Dermis blood vessel endothelial cell (primary cell): ENCODE results near the gene ZNF462. TPM values are rescaled to one million over a fixed set of nuclear protein-coding genes. Genes with fewer than 3 reads are reported as not detected.
"Not testable (repeated sequence)": the region's sequence is repeated elsewhere in the genome, so short reads cannot be mapped to it uniquely, and the experiment has no call there.

Experiments
- DNase-seq: peaks from one replicate; pipeline ENCODE4 v3.0.0; 2010
- total RNA-seq: library from RNA; depleted of rRNA; stranded (reverse); fragments of >200 nt; gene quantifications from 2 replicates; pipeline ENCODE4 v1.2.3, GENCODE V29; 2014

Gene ZNF462
- total RNA-seq, 1 donor from 2014 or later = 11.4 TPM

DNA sequence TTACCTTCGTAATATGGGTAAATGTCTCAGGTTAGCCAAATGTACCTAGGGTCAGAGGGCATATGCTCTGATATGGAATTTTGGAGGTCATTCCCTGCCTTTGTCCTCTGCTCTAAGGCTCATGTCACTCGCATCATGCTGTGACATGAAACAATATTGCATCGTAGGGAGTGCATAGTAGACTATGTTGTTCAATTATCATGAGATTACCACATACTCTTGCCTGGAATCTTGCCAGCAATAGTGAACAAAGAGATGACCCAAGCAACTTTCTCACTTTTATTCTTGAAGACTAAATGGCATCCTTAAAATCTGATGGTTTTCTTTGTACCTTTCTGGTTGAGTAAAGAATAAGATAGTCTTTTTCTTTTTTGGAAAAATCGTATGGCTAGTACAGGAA, 27.6 kb downstream of the ZNF462 start:
- peak; percentile 33 for DNase-seq

DNA sequence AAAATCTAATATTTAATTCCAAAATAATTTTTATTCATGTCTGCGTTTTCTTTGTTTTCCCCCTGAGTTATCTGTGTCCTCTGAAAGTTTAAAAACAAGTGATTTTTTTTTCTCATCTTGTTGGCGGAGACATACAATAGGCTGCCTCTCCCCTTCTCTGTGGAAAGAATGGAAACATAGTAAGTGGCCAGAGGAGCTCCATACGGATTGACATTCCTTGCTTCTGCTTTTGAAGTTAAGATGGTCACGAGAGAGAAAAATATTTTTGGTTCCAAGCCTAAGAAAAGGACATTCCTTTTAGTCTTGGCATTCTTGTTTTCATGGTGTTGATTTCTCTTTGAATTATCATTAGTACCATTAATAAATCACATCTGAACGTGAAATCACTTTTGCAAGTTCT, 28.3 kb downstream of the ZNF462 start:
- no peak for DNase-seq

DNA sequence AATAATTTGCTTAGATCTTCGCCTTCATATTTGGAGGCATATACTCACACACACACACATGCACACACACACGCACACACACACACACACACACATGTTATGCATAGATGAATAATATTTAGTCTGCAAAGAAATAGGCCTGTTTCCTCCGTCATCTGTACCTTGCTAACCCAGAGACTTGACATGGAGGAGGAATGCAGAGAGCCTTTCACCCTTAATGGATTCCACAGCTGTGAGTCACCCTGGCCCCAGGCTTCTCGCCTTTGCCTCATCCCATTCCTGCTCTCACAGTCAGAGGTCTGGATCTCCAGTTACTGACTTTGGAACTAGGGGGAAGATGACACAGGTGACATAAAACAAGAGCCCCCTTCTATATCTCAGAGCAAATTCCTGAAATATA, 29.7 kb downstream of the ZNF462 start:
- peak; percentile 94 for DNase-seq

DNA sequence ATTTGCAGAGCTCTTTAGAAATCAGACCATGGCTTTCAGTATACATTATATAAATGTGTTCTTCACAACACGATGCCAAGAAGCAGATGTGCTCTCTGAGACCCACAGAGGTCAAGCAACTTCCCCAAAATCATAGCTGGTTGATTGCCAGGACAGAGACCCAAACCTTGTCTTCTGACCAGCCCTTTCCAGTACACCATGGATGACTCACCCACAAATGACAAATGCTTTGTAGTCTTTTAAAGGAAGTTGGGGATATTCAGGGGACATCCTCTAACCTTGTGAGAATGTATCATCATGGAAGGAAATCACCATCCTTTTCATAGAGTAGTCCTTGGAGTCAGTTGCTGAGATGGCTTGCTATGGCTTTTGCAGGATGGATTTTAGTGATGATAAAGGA, 30.1 kb downstream of the ZNF462 start:
- DNase-seq = peak; percentile 71

DNA sequence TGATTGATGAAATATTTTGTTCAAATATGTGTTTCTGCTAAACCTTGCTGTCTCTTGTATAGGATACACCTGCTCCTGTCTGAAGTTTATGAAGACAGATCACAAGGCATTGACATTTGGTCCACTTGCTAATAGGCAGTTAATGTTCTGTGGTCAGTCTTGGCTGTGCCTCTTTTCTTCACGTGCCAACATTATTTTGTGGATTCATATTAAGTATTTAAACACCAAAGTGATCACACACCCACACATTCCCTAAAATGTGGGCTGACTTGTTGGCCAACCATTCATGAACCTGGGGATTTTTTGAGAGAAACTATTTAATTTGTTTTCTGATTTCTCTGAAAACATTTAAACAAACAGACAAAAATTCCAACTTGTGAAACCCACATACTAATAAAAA, 33.7 kb downstream of the ZNF462 start:
- no peak for DNase-seq

DNA sequence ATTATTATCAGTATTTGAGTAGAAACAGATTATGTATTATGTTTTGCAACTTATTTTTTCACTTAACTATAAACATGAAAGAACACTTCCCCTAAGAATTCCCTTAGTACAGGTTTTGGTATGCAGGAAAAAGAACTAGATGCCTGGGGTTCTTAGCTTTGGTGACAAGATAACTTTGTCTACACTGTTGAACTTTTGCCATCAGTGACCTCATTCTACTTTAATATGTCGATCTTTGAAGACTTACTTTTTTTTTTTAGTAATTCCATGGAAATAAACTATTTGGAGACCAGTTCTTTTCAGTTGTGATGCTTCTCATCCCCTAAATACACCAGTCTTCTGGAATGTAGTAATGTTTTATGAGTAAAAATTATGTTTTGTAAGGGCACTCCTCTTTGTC, 34.3 kb downstream of the ZNF462 start:
- DNase-seq = no peak

DNA sequence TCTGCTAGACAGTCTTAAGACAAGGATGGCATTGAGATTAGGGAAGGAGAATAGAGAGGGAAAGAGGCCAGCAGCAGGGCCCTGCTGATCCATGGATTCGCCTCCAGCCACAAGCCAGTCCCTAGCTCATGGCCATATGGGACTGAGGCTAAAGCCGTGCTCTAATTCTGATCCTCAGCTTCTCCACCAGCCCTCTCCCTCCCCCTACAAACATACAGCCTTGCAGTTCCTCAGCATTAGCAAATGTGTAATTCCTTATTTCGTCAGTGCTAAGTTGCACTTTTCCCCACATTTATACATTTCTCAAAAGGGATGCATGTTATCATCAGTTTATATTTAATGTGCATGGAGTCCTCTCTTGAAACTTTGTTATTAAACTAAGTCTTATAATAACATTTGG, 34.8 kb downstream of the ZNF462 start:
- no peak for DNase-seq

DNA sequence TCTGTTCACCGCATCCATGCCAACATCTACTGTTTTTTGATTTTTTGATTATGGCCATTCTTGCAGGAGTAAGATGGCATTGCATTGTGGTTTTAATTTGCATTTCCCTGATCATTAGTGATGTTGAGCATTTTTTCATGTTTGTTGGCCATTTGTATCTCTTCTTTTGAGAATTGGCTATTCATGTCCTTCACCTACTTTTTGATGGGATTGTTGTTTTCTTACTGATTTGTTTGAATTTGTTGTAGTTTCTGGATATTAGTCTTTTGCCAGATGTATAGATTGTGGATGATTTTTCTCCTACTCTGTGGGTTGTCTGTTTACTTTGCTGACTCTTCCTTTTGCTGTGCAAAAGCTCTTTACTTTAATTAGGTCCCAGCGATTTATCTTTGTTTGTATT, 37.6 kb downstream of the ZNF462 start:
- DNase-seq = not testable (repeated sequence)

DNA sequence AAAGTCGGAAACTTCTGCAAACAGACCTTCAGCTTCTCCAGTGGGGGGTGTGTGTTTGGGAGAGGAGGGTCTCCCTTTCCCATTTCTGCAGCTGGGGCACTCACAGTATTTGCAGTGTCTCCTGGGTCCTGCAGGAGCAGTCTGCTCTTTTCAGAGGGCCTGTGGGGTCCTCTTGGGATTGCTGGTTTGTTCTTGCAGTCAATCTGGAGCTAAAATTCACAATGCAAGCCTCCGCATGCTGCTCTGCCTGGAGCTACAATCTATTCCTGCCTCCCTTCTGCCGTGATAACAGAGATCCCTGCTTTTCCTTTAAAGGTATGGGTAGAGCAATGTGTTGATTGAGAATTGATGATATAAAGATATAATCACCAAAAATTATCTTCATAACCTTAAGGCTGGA, 43.2 kb downstream of the ZNF462 start:
- DNase-seq = no peak

DNA sequence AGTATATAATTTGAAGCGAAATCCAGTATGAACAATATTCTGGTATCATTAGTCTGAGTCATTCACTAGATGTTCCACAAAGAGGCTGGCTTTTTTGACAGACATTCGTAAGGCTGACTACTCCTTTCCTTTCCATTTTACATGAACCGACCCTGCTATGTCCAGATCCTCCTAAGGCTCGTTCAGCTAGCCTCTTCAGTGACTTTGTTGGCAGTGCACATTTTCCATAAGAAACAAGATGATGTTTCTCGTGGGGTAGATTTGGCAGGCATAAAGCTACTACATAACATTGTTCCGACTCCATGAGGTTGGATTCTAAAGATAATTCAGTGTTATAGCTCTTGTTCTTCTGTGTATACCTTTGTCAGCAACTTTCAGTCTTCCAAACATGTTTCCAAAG, 49.0 kb downstream of the ZNF462 start:
- DNase-seq = no peak

DNA sequence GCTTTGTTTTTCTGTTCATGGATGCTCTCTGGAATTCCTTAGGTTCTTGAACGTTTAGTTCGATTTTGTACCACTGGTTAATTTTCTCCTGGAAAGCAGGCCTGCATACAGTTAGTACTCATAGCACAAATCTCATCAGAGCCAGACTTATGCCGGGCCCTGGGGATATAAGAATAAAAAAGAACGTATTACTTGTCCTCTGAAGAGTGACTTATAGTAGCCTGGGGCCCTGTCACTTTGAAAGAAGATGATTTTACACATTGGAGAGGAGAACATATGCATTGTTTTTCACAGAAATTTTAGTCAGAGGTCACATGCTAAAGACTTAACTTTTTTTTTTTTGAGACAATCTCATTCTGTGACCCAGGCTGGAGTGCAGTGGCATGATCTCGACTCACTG, 50.3 kb downstream of the ZNF462 start:
- DNase-seq = no peak

DNA sequence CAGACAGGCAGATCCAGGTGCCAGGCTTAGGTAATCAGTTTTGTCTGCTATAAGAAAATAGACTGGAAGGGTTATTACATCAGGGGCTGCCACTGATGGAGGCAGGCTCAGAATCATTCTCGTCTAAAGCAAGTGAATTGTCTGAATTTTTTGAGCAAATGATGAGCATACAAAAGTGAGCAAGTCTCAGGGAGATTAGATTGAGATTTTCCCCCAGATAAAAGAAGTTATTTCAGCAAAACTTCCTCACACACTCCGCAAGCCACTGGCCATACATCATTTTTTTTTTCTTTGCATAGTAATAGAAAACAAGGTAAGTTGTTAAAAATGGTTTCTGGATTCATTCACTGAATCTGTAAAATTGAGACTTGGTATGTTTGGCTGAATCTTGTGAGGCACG, 52.9 kb downstream of the ZNF462 start:
- DNase-seq = no peak

DNA sequence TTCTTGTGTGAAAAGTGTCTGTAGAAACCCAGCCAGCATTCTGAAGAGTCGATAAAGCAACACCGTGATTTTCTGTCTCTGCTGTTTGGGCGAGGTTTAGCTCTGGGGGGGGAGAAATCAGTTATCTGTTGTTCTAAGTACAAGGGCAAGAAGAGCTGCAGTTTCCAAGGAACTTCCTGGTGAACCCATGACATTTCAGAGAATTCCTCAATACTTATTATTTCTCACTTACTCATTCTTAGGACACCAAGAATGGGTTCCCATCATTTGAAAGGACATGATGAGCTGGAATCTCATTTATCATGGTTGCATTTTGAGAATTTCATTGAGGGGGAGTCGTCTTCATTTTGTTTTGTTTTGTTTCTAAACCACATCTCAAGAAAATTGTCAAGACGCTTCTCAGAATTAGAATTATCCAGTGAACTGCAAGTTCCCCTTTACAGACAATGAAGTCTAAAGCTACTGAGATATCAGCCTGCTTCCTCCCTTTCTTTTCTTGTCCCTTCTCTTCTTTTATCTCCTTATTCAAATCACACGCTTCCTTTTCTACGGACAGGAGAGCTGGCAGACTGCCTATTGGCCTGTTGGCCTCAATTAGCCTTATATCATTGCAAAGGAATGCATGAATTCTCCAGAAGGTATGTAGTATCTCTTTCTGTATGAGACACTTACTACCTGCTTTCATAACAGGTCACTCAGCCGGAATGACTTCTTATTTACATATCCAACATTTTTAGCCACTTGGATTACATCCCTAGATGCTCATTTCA, 53.7 kb downstream of the ZNF462 start:
- DNase-seq = peak; percentile 88

DNA sequence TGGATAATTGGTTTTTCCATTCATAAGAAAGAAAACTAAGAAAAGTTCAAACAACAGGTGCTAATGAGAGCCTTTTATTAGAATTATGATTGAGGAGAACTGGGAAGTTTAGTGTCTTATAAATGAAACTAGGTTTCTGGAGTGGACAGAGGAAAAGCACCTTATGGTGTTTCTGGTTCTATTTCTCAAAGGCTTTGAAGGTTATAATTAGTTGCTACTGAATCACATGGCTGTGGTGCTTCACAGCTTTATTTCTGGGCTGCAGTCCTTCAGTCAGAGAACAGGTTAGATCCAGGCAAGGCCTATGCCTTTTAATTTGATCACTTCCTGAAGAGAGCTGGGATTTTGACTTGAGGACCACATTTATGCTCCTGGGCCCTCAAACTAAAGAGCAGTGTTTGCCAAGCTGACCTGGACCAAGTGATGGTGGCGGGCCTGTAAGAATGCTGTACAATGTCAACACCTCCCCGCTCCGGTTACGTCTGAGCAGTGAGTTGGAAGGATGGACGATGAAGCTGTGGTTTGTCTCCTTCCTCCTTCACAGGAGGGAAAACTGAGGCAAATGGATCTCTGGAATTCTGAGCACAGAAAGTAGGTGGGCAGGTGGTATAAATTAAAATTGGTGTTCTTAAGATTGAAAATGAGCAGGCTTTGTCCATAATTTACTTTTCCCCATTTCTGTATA, 56.0 kb downstream of the ZNF462 start:
- no peak for DNase-seq

DNA sequence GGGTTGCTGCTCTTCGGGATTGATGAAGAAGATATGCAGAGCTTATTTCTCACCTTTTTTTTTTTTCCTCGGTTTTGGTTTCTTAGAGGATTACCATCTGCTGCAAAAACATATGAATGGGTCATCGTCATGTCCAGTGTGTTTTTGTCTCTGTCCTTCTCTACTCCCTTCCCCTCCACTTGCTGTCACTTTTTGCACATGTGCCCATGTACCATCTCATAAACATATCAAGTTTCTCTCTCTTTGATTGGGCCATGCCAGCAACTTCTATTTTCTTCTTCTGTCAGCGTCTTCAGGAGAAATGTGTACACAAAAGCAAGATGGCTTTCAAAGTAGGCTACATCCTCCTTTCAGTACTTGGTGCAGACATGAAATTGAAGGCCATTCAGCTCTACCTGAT, 57.1 kb downstream of the ZNF462 start:
- no peak for DNase-seq

DNA sequence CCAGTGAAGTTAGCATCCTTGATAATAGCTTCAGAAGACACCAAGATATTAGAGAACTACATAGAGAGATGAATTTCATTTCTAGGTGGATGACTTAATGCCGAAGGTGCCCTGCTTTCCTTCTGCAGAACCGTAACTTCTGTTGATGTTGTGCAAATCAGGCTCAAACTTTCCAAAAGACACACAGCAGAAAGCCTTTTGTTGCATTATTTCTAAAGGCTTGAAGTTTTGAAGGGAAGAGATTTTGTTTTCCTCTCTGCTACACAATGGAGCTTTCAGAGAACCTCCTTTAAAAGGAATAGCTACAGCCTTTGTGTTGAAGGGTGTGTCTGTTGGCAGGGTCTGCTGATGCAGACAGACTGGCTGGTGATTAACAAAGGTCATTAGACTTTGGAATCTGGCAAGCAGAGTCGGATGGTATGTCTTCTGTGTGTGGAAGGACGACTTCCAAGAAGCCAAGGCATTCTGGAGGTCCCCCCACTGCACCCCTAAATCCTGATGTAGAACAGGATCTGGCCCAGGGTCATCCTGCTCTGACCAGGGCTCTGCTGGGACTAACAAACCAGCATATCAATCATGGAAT, 57.8 kb downstream of the ZNF462 start:
- peak; percentile 49 for DNase-seq

DNA sequence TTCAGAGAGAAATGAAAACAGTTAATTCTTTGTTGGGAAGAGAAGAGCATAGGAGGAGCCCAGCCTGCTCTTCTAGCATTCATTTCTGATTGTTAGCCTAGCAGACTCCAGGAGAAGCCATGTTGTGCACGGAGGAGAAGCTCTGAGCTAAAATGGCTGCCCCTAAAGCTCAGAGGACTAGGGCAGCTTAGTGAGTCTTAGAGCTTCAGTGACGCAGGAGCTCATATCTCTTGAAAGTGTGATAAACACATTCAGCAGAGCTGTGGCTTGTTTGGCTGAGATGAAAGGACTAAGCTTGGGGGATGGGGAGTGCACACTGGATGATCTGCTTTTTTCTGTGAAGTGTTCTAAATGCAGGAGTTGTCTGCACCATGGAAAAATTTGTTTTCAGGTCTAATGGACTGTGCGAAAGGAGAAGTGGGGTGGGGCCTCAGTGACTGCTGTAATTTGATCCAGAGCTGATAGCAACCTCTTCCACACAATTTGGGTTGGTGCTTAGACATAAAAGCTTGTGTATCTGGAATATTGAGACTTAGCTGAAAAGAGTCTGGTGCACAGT, 58.5 kb downstream of the ZNF462 start:
- DNase-seq = peak; percentile 20

DNA sequence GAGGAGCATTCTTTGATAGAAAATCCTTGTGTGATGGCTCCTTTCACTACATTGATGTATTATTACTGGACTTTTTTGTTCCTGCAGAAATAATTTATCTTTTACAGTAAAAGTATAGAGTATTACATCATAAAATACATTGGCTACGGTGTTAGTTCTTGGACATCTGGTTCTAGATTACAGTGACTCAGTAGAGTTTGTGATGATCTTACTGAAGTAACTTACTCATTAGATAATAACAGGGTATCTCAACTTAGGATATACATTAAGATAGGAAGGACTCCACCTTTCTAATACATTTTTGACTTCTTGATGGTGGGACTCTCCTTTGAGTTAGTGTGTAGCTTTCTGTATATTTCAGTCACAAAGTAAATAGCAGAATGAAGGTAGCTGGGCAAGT, 59.1 kb downstream of the ZNF462 start:
- no peak for DNase-seq

DNA sequence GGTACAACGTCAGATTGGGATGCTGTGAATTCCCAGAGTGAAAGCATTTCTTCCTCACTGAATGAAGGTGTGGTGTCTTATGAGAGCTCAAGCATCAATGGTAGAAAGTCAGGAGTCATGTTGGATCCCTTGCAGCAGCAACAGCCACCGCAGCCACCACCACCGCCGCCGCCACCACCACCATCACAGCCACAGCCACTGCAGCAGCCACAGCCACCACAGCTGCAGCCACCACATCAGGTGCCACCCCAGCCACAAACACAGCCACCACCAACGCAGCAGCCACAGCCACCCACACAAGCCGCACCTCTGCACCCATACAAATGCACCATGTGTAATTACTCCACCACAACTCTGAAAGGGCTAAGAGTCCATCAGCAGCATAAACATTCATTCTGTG, 62.4 kb downstream of the ZNF462 start:
- DNase-seq = no peak

DNA sequence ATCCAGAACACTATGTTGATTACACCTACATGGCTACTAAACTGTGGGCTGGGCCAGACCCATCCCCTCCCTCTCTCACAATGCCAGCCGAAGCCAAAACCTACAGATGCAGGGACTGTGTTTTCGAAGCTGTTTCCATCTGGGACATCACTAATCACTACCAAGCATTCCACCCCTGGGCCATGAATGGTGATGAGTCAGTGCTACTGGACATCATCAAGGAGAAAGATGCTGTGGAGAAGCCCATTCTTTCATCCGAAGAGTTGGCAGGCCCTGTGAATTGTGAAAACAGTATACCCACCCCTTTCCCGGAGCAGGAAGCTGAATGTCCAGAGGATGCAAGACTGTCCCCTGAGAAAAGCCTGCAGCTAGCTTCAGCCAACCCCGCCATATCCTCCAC, 65.0 kb downstream of the ZNF462 start:
- DNase-seq = no peak

DNA sequence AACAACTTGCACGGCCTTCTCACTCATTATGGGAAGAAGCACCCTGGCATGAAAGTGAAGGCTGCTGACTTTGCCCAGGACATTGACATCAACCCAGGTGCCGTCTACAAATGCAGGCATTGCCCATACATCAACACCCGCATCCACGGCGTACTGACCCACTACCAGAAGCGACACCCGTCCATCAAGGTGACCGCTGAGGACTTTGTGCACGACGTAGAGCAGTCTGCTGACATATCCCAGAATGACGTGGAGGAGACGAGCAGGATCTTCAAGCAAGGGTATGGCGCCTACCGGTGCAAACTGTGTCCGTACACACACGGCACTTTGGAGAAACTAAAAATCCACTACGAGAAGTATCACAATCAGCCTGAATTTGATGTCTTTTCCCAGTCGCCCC, 65.4 kb downstream of the ZNF462 start:
- no peak for DNase-seq

DNA sequence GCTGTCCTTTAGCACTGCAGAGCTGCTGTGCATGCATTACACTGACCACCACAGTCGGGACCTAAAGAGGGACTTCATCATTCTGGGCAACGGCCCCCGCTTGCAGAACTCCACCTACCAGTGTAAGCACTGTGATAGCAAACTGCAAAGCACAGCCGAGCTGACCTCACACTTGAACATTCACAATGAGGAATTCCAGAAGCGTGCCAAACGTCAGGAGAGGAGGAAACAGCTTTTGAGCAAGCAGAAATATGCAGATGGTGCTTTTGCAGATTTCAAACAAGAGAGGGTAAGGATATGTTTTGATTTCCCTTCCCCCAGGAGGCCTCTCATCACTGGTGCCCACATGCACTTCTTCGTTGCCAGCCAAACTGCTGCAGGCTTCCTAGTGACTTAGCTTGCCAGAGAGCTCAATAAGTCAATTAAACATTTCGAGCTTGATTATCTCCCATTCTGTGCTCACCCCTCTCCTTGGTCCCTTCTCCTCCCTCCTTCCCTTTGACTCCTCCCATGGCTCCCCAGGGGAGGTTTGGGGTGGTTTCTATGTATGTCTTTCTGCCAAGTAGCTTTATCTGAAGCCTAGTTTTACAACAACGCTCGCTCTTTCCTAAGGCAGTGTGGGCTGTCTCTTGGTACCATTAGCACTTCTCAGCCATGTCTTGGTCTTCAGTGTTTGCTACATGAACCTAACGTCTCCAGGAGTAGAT, 66.7 kb downstream of the ZNF462 start:
- DNase-seq = peak; percentile 74

DNA sequence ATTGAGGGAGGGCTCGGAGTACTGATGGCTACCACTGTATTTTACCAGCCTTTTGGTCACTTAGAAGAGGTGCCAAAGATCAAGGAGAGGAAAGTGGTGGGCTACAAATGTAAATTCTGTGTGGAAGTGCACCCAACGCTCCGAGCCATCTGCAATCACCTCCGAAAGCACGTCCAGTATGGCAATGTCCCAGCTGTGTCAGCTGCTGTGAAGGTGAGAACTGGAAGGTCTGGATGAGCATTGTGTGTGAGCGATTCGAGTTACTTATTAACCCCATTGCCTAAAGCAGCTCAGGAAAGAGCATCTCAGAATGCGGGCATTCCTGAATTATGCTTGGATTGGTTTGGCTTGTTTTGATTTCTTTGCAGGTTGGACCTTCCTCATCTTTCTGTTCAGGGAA, 67.5 kb downstream of the ZNF462 start:
- no peak for DNase-seq
